ENCODE measurements around the gene CRYBG3.
"Not testable (repeated sequence)": the region's sequence is repeated elsewhere in the genome, so short reads cannot be mapped to it uniquely, and the experiment has no call there.

Gene CRYBG3

DNA sequence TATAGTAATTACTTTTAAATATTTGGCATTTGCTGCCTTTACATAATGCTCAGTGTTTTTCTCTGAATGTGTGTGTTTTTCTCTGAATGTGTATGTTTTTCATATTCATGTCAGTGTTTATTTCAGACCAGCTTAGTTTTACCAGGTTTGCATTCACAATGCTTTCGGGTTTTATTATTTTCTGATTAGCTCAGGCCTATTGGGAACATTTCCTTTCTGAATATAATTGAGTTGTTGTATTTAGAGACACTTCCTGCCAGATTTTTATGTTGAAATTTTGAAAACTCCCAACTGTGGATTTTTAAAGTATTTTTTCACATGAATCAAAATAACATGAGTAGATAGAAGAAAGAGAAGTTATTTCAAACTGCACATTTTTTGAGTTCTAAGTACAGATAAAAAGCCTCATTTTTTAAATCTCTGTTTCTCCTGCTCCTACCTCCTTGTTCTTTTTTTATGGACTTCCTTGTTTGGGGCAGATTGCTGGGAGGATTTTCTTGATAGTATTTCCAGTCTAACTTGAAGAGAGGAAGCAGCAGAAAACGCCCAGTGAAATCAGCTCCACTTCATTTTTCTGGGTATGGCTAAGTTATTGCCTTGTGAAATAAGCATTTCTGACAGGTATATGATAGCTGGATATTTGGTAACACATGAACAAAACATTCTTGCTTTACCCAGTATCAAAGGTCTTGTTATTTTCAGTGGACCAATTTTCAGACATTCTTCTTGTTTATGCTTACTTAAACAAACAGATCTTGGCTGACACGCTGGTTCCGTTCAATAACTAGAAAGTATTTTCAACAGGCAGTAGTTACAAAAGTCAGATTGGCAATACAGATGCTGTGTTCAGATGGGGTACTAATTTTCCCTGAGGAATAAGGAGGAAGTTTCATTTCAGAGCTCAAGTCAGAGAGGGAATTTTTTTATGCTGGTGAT, 79.8 kb downstream of the CRYBG3 start:
- FAIRE-seq: peak; percentile 8

DNA sequence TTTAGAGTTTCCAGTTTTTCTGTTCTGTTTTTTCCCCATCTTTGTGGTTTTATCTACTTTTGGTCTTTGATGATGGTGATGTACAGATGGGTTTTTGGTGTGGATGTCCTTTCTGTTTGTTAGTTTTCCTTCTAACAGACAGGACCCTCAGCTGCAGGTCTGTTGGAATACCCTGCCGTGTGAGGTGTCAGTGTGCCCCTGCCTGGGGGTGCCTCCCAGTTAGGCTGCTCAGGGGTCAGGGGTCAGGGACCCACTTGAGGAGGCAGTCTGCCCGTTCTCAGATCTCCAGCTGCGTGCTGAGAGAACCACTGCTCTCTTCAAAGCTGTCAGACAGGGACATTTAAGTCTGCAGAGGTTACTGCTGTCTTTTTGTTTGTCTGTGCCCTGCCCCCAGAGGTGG, 88.0 kb downstream of the CRYBG3 start:
- FAIRE-seq: not testable (repeated sequence)

DNA sequence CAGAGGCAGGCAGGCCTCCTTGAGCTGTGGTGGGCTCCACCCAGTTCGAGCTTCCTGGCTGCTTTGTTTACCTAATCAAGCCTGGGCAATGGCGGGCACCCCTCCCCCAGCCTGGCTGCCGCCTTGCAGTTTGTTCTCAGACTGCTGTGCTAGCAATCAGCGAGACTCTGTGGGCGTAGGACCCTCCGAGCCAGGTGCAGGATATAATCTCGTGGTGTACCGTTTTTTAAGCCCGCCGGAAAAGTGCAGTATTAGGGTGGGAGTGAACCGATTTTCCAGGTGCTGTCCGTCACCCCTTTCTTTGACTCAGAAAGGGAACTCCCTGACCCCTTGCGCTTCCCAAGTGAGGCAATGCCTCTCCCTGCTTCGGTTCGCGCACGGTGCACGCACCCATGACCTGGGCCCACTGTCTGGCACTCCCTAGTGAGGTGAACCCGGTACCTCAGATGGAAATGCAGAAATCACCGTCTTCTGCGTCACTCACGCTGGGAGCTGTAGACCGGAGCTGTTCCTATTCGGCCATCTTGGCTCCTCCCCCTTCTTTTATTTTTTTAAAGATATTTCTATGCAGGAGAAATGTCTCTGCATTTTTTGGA, 88.5 kb downstream of the CRYBG3 start:
- not testable (repeated sequence) for FAIRE-seq

DNA sequence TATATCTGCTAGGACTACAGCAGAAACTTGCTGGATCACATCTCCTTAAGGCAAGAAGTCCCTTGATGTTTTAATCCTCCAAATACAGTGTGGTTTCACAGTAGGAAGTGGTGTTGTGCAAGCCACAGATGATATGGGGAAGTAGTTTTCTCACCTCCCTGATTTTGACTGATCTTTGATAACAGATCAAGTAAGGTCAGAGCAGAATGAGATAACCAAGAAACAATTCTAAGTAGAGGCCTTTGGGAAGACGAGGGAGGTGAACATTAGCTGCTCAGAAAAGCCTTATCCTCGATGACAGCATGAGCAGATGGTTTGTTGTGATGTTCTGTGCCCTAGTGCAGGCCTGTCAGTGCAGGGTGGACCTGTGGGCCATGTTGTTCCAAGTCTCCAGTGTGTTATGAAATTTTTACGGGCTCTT, 89.1 kb downstream of the CRYBG3 start:
- FAIRE-seq: no peak

DNA sequence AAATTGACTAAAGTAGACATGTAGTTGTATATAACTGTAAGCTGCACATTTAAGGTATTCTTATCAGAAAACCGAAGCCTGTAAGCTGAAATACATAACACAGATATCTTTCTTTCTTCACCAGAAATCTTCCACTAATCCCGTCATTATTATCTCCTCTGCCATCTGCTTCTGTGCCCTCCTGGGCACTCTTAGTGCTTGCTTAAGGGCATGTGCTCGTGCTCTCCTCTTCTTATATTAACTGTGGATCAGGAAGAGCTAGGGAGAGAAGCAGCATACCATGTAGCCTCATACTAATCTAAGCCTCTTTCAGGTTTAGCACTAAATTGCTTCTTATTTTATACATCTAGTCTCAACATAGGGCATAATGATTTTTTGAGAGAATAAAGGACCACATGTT, 89.6 kb downstream of the CRYBG3 start:
- no peak for FAIRE-seq

DNA sequence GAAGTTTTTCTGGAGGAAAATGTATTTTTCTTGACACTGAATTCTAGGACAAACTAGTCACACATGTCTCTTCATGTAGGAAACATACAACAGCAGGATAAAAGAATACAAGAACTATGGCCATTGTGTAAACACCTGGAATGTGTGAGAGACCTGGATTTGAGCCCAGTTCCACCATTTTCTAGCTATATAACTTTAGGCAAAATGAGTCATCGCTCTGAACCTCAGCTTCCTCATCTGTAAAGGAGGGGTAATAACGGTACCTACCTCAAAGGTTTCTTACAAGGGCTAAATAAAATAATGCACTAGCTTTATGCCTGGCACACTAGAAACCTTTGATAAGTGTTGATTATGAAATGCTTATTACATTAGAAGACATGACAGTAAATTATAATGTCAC, 92.6 kb downstream of the CRYBG3 start:
- FAIRE-seq: no peak

DNA sequence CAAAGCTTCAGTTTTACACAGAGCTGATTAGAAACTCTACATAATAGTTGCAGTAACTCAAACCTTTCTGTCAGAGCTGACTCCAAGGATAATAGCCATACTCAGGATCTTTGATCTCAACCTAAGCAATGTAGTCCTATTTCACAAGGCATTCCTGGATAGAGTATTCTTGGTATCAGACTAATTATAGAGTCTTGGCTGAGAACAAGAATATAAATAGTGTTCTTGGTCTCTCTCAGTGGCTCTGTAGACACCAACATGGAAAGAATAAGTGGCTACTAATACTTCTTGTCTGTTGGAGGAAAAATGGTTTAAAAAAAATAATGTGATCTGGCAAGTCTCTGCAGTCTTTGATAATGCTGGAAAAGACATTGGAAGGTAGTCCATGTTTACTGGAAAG, 94.8 kb downstream of the CRYBG3 start:
- FAIRE-seq: no peak

DNA sequence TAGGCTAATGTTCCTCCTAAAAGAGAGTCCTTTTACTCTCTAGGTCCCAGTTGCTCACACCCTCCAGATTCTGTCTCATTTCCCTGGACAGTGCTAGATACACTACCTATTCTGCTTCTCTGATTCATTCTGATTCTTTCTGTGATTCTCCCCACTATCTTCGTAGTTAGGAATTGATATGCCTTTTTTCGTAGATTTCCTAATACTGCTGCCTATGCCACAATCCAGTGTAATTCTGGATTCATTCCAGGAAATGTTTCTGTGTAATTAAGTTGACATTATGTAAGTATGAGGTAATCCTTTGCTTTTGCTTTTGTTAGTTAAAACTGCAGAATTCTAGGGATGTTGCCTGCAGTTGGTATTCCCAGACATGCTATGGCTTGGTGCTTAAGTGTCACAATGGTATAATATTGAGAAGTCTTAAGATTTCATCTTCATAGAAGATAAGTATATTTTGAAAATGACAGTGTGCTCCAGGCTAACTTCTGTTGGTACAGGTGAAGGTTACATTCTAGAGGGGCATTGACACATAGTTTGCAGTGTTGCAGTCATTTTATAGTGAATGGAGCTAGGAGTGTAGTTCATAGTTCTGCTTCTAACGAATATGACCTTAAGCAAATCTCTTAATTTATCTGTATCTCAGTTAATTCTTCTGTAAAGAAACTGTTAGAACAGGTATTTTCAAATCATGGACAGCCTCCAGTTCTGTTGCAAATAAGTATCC, 96.2 kb downstream of the CRYBG3 start:
- FAIRE-seq: no peak

DNA sequence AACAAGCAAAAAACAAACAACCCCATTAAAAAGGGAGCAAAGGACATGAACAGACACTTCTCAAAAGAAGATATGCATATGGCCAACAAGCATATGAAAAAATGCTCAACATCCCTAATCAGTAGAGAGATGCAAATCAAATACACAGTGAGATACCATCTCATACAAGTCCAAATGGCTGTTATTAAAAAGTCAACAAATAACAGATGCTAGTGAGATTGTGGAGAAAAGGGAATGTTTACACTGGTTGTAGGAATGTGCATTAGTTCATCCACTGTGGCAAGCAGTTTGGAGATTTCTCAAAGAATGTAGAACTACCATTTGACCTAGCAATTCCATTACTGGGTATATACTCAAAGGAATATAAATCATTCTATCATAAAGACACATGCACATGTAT, 105.9 kb downstream of the CRYBG3 start:
- no peak for FAIRE-seq

DNA sequence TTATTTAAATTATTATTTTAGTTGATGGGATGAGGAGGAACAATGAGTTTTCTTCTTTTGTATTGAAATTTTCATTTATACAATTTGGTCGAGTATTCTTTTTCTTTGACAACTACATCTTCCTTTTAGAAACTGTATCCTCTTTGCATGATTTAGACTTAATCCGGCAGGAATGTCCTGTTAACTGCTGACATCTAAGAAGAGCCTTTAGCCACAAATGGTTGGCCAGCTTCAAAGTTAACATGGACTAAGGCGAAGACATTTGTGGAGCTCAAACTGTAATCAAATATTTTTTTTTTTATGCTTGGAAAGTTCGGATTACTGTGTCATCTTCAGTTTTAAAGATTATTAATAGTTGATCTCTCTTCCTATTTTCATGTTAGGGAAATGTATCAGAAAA, 107.2 kb downstream of the CRYBG3 start:
- no peak for FAIRE-seq

DNA sequence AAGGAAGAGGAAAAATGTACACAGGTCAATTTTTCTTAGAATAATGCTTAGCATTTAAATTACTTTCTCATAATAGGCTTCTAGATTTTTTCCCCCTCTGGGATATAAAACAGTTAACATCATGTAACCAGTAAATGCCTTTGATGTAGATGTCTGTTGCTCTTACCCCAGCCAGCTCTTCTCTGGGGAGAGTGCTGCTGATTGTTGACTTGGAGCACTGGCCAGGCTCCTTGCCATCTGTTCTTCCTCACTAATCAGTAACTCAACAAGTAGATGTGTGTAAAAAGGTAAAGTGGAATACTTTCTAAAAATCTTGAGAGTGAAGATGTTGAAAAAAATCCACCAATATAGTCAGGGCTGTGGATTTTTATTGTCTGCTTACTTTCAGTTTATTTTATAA, 108.2 kb downstream of the CRYBG3 start:
- no peak for FAIRE-seq

DNA sequence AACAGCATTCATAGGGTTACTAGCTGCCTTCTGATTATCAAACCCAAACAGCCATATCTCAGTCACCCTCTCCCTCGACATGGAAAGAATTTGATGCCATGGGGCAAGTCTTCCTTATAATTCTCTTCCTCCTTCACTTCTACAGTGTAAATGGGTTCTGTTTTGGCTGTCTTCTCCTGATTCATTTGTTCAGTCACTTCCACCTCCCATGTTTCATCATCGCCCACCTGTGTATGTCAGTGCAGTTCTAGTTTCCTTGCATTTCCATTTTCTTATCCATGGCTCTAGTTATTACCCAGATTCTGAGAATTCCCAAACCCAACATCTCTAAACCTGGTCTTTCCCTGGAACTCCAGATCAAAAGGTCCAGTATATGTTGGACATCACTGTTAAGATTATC, 109.4 kb downstream of the CRYBG3 start:
- FAIRE-seq: no peak

DNA sequence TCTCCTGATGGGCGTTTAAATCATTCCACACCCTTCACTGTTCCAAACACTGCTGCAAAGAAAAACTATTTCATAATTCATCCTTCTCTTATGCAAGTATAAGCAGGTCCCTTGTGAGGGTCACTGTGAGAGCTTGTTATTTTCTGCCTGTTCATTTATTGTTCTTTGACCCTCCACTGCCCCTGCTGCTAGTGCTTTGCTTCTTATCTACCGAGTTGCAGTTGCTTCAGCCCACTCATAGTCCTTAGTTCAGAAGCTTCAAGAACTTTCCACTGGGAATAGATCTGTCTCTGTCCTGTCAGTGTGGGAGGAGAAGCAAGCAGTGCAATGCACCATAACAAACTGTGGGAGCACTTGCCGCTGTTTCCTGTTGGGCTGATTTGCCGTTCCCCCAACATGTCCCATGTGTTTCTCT, 110.6 kb downstream of the CRYBG3 start:
- FAIRE-seq: no peak

DNA sequence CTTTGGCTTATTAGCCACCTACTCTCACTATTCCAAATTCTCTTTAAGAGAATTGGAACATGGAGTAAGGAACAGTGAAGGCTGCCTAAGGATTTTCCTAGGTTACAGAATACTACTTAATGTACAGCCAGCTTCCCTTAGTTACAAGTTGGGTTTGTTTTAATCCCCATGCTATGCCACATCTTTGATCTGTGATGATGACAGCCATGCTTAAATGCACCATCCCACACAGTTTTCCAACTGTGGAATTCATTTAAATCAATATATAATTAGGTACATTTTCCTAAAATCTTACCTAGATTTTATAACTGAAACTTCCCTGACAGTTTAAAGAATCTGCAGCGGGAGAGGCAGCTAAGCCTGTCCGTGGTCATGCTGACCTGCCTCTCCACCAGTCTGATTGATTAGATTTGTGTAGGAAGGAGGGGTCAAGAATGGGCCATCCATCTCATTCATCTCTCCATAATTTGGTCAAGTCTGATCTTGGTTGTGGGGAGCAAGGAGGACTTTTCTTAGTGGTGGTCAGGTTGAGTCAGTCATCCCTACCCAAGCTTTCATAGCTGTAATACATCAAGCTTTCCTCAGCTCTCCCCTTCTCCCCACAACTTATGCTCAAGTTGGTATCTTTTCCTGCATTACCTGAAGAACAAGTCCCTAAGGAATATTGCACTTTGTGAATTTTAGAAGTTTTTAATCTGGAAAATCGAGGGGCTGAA, 113.3 kb downstream of the CRYBG3 start:
- no peak for FAIRE-seq

DNA sequence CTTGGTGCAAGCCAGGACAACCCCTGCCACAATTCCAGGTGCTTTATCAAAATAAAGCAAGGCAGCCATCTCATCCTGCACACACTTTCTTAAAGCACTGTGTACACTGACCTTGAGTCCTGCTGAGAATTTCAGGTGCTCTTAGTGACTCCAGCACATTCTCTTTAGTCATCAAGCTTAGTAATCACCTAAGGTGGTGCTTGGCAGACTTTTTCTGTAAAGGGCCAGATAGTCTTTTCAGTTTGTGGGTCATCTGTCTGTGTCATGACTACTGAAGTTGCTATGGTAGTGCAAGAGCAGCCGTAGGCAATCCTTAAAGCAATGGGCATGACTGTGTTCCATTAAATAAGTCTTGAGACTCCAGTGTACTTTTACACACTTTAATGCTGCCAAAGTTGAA, 114.0 kb downstream of the CRYBG3 start:
- no peak for FAIRE-seq

DNA sequence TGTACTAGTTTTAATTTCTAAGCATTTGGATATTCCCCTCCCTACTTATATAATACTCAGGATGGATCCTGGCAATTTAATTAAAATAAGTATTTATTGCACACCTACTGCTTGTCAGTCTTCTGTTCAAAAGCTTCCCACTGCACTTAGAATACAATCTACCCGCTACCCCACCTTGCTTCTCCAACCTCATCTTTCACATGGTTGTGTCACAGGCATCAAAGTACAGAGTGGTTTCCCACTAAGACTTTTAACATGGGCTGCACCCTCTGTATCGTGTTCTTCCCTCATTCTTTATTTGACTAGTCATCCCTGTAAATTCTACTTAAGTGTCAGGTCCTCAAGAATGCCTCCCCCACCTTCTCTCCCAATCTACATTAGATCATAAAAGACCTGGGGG, 115.4 kb downstream of the CRYBG3 start:
- FAIRE-seq: no peak

DNA sequence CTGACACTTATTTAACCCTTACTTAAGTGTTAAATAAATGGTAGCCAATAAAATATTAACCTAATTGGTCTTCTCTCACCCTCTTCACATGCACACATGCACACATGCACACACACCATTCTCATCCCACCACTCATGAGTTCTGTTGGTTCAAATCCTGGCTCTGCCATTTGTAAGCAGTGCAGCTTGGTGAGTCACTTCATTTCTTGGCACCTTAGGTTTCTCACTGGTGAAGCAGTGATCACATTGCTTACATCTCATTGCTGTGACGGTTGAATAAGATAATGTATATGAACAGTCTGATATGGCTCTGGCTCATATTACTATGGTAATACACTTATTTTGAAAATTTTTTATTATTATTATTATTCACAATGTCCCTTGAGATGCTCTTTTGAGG, 116.6 kb downstream of the CRYBG3 start:
- FAIRE-seq: no peak

DNA sequence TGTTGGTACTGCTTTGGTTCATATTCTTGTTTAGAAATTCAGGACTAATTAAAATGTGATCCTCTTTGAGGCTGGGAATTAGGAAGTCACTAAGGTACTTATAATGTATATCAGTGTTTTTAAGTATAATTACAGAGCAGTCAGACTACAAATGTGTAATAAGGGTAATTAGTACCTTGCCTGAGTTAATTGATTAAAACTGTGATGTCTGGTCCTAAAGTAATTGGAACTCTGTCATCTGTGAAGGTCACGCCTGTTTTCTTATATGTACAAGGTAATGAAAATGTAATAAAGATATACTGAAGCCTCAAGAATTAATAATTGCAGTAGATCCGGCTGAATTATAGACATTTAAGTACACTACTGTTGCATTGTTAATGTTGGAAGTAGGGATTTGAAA, 117.6 kb downstream of the CRYBG3 start:
- FAIRE-seq: no peak

DNA sequence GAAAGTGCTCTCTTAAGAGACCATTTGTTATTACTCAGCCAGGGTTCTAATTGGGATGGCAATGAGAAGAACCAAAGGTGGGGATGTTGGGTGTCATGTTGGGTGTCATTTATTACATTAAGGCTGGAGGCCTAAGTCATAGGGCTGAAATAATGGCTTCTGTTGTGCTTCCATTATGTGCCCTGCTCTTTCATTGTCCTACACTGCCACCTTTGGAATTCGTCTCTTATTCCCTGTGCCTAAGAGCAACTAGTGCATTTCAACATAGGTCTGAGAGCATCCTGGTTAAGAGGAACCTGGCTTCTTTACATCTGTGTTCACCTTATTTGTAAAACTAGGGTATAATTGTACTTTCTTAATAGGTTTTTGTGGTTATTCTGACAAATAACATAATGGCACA, 118.2 kb downstream of the CRYBG3 start:
- no peak for FAIRE-seq

DNA sequence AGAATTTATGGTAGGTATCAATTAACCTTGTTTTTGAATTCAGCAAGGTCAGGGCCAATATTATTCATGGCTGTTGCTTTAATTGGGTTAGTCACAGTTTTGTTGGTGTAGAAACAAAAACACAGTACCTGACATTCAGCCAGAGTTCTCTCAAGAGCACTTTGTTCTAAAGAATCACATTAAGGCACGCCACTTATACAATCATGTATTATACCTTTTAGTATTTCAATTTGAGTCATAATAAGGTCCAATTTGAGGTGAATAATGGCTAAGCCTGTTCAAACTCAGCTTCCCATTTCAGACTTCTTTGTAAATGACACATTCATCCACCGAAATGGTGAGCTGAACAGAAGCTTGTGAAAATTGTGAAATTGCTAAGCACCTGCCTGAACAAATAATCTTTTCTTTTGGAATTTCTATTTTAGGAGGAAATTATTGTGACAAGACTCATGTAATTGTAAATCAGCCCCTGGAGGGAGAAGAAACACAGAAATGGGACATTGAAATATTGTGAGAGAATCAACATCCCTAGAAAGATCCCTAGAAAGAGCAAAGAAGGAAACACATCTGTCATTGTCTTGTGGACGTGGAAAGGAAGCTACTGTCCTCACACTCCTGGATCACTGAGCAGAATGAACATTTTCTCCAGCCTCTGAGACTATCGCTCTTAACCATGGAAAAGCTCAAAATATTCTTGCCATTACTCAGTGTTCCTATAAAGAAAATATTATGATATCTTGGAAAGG, 121.2 kb downstream of the CRYBG3 start:
- FAIRE-seq: no peak

DNA sequence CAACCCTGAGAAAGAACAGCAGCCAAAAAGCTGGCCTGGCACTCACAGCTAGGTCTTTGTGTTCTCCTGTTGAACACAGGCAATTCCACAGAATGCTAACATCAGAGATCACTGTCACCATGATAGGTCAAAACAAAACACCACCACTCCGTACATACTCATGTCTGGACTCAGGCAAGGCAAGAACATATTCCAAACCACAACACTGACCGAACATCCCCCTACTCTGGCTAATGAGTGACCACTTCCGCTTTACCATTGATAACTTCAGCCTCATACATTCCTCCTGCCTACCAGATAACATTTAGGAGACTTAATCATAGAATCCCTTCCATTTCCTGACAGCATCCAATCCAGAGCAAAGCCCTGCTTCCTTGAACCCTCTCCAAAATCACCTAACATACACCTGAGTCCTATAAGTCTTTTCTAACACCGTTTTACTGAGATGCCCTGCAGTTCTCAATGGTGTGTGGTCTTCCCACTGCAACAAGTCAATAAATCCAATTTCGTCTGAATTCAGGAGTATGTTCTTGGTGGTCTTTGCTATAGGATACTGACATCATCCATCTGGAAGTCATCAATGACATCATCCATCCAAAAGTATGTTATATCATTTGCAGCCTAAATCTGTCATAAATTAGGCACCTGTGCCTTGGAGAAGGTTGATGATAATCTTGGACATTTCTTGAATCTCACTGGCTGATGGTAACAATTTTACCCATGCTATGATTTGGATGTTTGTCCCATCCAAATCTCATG, 126.7 kb downstream of the CRYBG3 start:
- no peak for FAIRE-seq

DNA sequence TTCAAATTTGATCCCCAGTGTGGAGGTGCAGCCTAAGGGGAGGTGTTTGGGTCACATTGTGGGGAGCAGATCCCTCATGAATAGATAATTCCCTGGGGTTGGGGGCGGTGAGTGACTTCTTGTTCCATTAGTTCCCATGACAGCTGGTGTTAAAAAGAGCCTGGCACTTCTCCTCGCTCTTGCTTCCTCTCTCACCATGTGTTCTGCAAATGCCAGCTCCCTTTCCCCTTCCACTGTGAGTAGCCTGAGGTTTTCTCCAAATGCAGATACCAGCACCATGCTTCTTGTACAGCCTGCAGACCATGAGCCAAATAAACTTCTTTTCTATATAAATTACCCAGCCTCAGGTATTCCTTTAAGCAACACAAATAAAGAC, 127.3 kb downstream of the CRYBG3 start:
- no peak for FAIRE-seq
